Suprapubic skin (tissue), 4 donors: ENCODE measurements around the gene PARD6G. TPM values are rescaled to one million over a fixed set of nuclear protein-coding genes. Genes with fewer than 3 reads are reported as not detected.

Experiments
- DNase-seq, 2 donors: peaks; one replicate each; pipeline ENCODE4 v3.0.0-alpha.2; 2019; ENCODE audit warnings: low spot score in 2 of 2
- H3K27ac ChIP-seq: fragments of 200-600 bp; sonication (generic); one replicate; pipeline ENCODE4 v1.5.1; 2019
- H3K27me3 ChIP-seq: fragments of 200-600 bp; sonication (generic); one replicate; pipeline ENCODE4 v1.5.1; 2019
- H3K36me3 ChIP-seq: fragments of 200-600 bp; sonication (generic); one replicate; pipeline ENCODE4 v1.5.1; 2019
- H3K4me1 ChIP-seq: fragments of 200-600 bp; sonication (generic); one replicate; pipeline ENCODE4 v1.5.1; 2019
- H3K4me3 ChIP-seq: fragments of 200-600 bp; sonication (generic); one replicate; pipeline ENCODE4 v1.5.1; 2019; ENCODE audit warnings: mild to moderate bottlenecking
- H3K9me3 ChIP-seq: fragments of 200-600 bp; sonication (generic); one replicate; pipeline ENCODE4 v1.5.1; 2019
- CTCF ChIP-seq, 2 donors: fragments of 200-600 bp in 1 of 2; fragments of 450-650 bp in 1 of 2; sonication (generic) in 1 of 2; IDR thresholded peaks; one replicate each; pipeline ENCODE4 v1.5.1; 2016 to 2019; ENCODE audit warnings: antibody characterized with exemption in 2 of 2, mild to moderate bottlenecking in 1 of 2, moderate library complexity in 1 of 2
- EP300 ChIP-seq: sonication (generic); formaldehyde crosslinking; IDR thresholded peaks from one replicate; pipeline ENCODE4 v1.6.1; 2017; ENCODE audit warnings: antibody characterized with exemption
- POLR2A ChIP-seq, 2 donors: fragments of 450-650 bp; IDR thresholded peaks; one replicate each; pipeline ENCODE4 v1.6.1; 2017; ENCODE audit warnings: antibody characterized with exemption in 2 of 2, mild to moderate bottlenecking in 2 of 2, moderate library complexity in 2 of 2
- POLR2AphosphoS5 ChIP-seq, 3 donors: sonication (generic); formaldehyde crosslinking; IDR thresholded peaks; one replicate each; pipeline ENCODE4 v1.6.1; 2017; ENCODE audit warnings: antibody characterized with exemption in 3 of 3
- WGBS: methylation state at CpG from one replicate; pipeline ENCODE4 v1.1.5; 2018; 5-methylcytosine and 5-hydroxymethylcytosine counted together
- total RNA-seq, 4 donors: library from RNA; depleted of rRNA; stranded (reverse); fragments of >200 nt; gene quantifications; one replicate each; pipeline ENCODE4 v1.1.0, GENCODE V29; 2016

Gene PARD6G
- total RNA-seq, 4 donors from 2014 or later = 47.5 to 97.6 (median 82.2) TPM

GRCh38 chr18:80178935-80179818 lies 68.1 kb downstream of the PARD6G start:
- peaks cover 67% of the 10 kb centered on the region for H3K4me1 ChIP-seq
- no peak for TF ChIP-seq POLR2AphosphoS5 (IDR thresholded peaks at IDR 0.05)
- no peak for TF ChIP-seq POLR2A (IDR thresholded peaks at IDR 0.05)
- TF ChIP-seq CTCF (IDR thresholded peaks at IDR 0.05) = no peak
- TF ChIP-seq EP300 = no peak
- WGBS = 56% methylated on average over 17 of the region's 30 CpGs

GRCh38 chr18:80177128-80177527 lies 70.2 kb downstream of the PARD6G start:
- H3K27me3 ChIP-seq = no peaks in the 10 kb centered on the region
- H3K4me3 ChIP-seq = no peak overlapping the region
- no peaks in the 10 kb centered on the region for H3K9me3 ChIP-seq
- TF ChIP-seq EP300 (no peak), POLR2AphosphoS5 (IDR thresholded peaks at IDR 0.05) (no peak), CTCF (IDR thresholded peaks at IDR 0.05) (no peak), POLR2A (IDR thresholded peaks at IDR 0.05) (no peak)
- H3K36me3 ChIP-seq = no peaks in the 10 kb centered on the region
- WGBS = 59% methylated on average over 8 of the region's 8 CpGs
- H3K4me1 ChIP-seq = peaks cover 59% of the 10 kb centered on the region
- DNase-seq = no peak
- H3K27ac ChIP-seq = no peak overlapping the region

More at GRCh38 chr18:80178935-80179818, 68.1 kb downstream of the PARD6G start:
- Histone ChIP-seq H3K27ac (peak overlapping the region; percentile 93), H3K9me3 (no peaks in the 10 kb centered on the region), H3K4me3 (peak overlapping the region; percentile 25), H3K36me3 (no peaks in the 10 kb centered on the region), H3K27me3 (no peaks in the 10 kb centered on the region)
- DNase-seq = no peak

GRCh38 chr18:80176334-80177073 lies 70.8 kb downstream of the PARD6G start:
- peak overlapping the region; percentile 37 for H3K27ac ChIP-seq
- H3K36me3 ChIP-seq = no peaks in the 10 kb centered on the region
- no peak overlapping the region for H3K4me3 ChIP-seq
- no peak for TF ChIP-seq CTCF (IDR thresholded peaks at IDR 0.05)
- TF ChIP-seq POLR2AphosphoS5 (IDR thresholded peaks at IDR 0.05) = no peak
- DNase-seq = no peak
- no peaks in the 10 kb centered on the region for H3K9me3 ChIP-seq
- peaks cover 59% of the 10 kb centered on the region for H3K4me1 ChIP-seq
- H3K27me3 ChIP-seq = no peaks in the 10 kb centered on the region
- WGBS = 17% methylated on average over 17 of the region's 17 CpGs

- H3K4me3 ChIP-seq = no peak overlapping the region
- DNase-seq = no peak
- no peaks in the 10 kb centered on the region for H3K27me3 ChIP-seq
- peak overlapping the region; percentile 37 for H3K27ac ChIP-seq
- WGBS = 65% methylated on average over 17 of the region's 18 CpGs
- peaks cover 59% of the 10 kb centered on the region for H3K4me1 ChIP-seq
- TF ChIP-seq EP300 (no peak), POLR2A (IDR thresholded peaks at IDR 0.05) (no peak), POLR2AphosphoS5 (IDR thresholded peaks at IDR 0.05) (no peak), CTCF (IDR thresholded peaks at IDR 0.05) (no peak)
- no peaks in the 10 kb centered on the region for H3K9me3 ChIP-seq
- no peaks in the 10 kb centered on the region for H3K36me3 ChIP-seq
Measured at GRCh38 chr18:80175451-80176204, 71.7 kb downstream of the PARD6G start.
